ENCODE measurements around the gene PDGFA.

PDGFA gene

GRCh38 chr7:461453-462172 lies 58.0 kb downstream of the PDGFA start:
- no peak for DNase-seq (ENCODE audit: low read depth in 2 of 2)

GRCh38 chr7:461117-461452 lies 58.6 kb downstream of the PDGFA start:
- DNase-seq (ENCODE audit: low read depth in 2 of 2) = no peak

GRCh38 chr7:460374-461116 lies 59.1 kb downstream of the PDGFA start:
- no peak for DNase-seq (ENCODE audit: low read depth in 2 of 2)

GRCh38 chr7:459584-460373 lies 59.9 kb downstream of the PDGFA start:
- DNase-seq (ENCODE audit: low read depth in 2 of 2) = no peak

- no peak for DNase-seq (ENCODE audit: low read depth in 2 of 2)
Observed at GRCh38 chr7:458511-459245, 61.0 kb downstream of the PDGFA start.

- DNase-seq (ENCODE audit: low read depth in 2 of 2) = no peak
Observed at GRCh38 chr7:457814-458510, 61.7 kb downstream of the PDGFA start.

GRCh38 chr7:455110-455928 lies 64.3 kb downstream of the PDGFA start:
- no peak for DNase-seq (ENCODE audit: low read depth in 2 of 2)

- no peak for DNase-seq (ENCODE audit: low read depth in 2 of 2)
Observed at GRCh38 chr7:454356-455109, 65.1 kb downstream of the PDGFA start.

GRCh38 chr7:453597-454306 lies 65.9 kb downstream of the PDGFA start:
- DNase-seq (ENCODE audit: low read depth in 2 of 2) = no peak

- DNase-seq (ENCODE audit: low read depth in 2 of 2) = no peak
Observed at GRCh38 chr7:452791-453455, 66.7 kb downstream of the PDGFA start.

GRCh38 chr7:452226-452751 lies 67.4 kb downstream of the PDGFA start:
- DNase-seq (ENCODE audit: low read depth in 2 of 2) = no peak

- DNase-seq (ENCODE audit: low read depth in 2 of 2) = no peak
Observed at GRCh38 chr7:451255-452225, 68.1 kb downstream of the PDGFA start.

- no peak for DNase-seq (ENCODE audit: low read depth in 2 of 2)
Observed at GRCh38 chr7:450741-451140, 68.9 kb downstream of the PDGFA start.

- no peak for DNase-seq (ENCODE audit: low read depth in 2 of 2)
Observed at GRCh38 chr7:450036-450435, 69.6 kb downstream of the PDGFA start.

- DNase-seq (ENCODE audit: low read depth in 2 of 2) = no peak
Observed at GRCh38 chr7:449324-450019, 70.2 kb downstream of the PDGFA start.

- no peak for DNase-seq (ENCODE audit: low read depth in 2 of 2)
Observed at GRCh38 chr7:447523-447922, 72.1 kb downstream of the PDGFA start.
